ENCODE data around the gene PLOD1.
"Not testable (repeated sequence)": the region's sequence is repeated elsewhere in the genome, so short reads cannot be mapped to it uniquely, and the experiment has no call there.

The PLOD1 gene

GRCh38 chr1:11934302-11935056 is at the start of gene PLOD1:
PLOD1 (plus strand) TSS chr1:11934717; CDS start chr1:11934780, 63 bp downstream.
- peak; percentile 84 for DNase-seq (ENCODE audit: low spot score)

GRCh38 chr1:11885916-11886315 is 48.6 kb upstream of the PLOD1 start:
- DNase-seq (ENCODE audit: low spot score): no peak

- no peak for DNase-seq (ENCODE audit: low spot score)
Observed at GRCh38 chr1:11886986-11887665, 47.4 kb upstream of the PLOD1 start.

GRCh38 chr1:11887666-11888007 is 46.9 kb upstream of the PLOD1 start:
- no peak for DNase-seq (ENCODE audit: low spot score)

- no peak for DNase-seq (ENCODE audit: low spot score)
Observed at GRCh38 chr1:11888206-11888876, 46.2 kb upstream of the PLOD1 start.

GRCh38 chr1:11888877-11889208 is 45.7 kb upstream of the PLOD1 start:
- DNase-seq (ENCODE audit: low spot score): no peak

- DNase-seq (ENCODE audit: low spot score): no peak
Observed at GRCh38 chr1:11891433-11892186, 42.9 kb upstream of the PLOD1 start.

- DNase-seq (ENCODE audit: low spot score): peak; percentile 89
Observed at GRCh38 chr1:11893907-11894251, 40.6 kb upstream of the PLOD1 start.

- not testable (repeated sequence) for DNase-seq (ENCODE audit: low spot score)
Observed at GRCh38 chr1:11894501-11894900, 40.0 kb upstream of the PLOD1 start.

GRCh38 chr1:11898086-11898785 is 36.3 kb upstream of the PLOD1 start:
- no peak for DNase-seq (ENCODE audit: low spot score)

GRCh38 chr1:11898831-11899467 is 35.6 kb upstream of the PLOD1 start:
- no peak for DNase-seq (ENCODE audit: low spot score)

- DNase-seq (ENCODE audit: low spot score): not testable (repeated sequence)
Observed at GRCh38 chr1:11901446-11901845, 33.1 kb upstream of the PLOD1 start.

GRCh38 chr1:11903210-11903609 is 31.3 kb upstream of the PLOD1 start:
- no peak for DNase-seq (ENCODE audit: low spot score)

GRCh38 chr1:11904156-11904555 is 30.4 kb upstream of the PLOD1 start:
- DNase-seq (ENCODE audit: low spot score): not testable (repeated sequence)

- DNase-seq (ENCODE audit: low spot score): no peak
Observed at GRCh38 chr1:11904978-11905377, 29.5 kb upstream of the PLOD1 start.

- no peak for DNase-seq (ENCODE audit: low spot score)
Observed at GRCh38 chr1:11906870-11907269, 27.6 kb upstream of the PLOD1 start.

- DNase-seq (ENCODE audit: low spot score): peak; percentile 73
Observed at GRCh38 chr1:11907275-11908094, 27.0 kb upstream of the PLOD1 start.

GRCh38 chr1:11908095-11908675 is 26.3 kb upstream of the PLOD1 start:
- peak; percentile 56 for DNase-seq (ENCODE audit: low spot score)

GRCh38 chr1:11910914-11911228 is 23.6 kb upstream of the PLOD1 start:
- DNase-seq (ENCODE audit: low spot score): not testable (repeated sequence)

GRCh38 chr1:11912000-11912399 is 22.5 kb upstream of the PLOD1 start:
- DNase-seq (ENCODE audit: low spot score): no peak
